Peyer's patch (tissue), 4 donors: ENCODE data around the gene POMT2.

Experiments used
- CTCF ChIP-seq, 6 experiments: fragments of 450-650 bp in 4 of 6; fragments of 200-600 bp in 2 of 6; sonication (generic) in 1 of 6; IDR thresholded peaks; one replicate each; pipeline ENCODE4 v1.5.1; 2017 to 2019; ENCODE audit warnings: antibody characterized with exemption in 6 of 6, mild to moderate bottlenecking in 3 of 6, moderate library complexity in 1 of 6
- POLR2A ChIP-seq, 2 donors: fragments of 450-650 bp; IDR thresholded peaks; one replicate each; pipeline ENCODE4 v1.5.1; 2017; ENCODE audit warnings: antibody characterized with exemption in 2 of 2, mild to moderate bottlenecking in 2 of 2, moderate library complexity in 2 of 2

GRCh38 chr14:77311217-77311616, 9.5 kb downstream of the POMT2 start:
- TF ChIP-seq CTCF (IDR thresholded peaks at IDR 0.05) (no peak), POLR2A (IDR thresholded peaks at IDR 0.05) (no peak)
